ENCODE data around the gene HEXD. TPM values are rescaled to one million over a fixed set of nuclear protein-coding genes. Genes with fewer than 3 reads are reported as not detected.

HEXD gene
- total and polyA plus RNA-seq, 2 donors (not counting 3 experiments of a cell fraction or from before 2014, with no cell fraction given), result 12.9 to 18.6 TPM

DNA sequence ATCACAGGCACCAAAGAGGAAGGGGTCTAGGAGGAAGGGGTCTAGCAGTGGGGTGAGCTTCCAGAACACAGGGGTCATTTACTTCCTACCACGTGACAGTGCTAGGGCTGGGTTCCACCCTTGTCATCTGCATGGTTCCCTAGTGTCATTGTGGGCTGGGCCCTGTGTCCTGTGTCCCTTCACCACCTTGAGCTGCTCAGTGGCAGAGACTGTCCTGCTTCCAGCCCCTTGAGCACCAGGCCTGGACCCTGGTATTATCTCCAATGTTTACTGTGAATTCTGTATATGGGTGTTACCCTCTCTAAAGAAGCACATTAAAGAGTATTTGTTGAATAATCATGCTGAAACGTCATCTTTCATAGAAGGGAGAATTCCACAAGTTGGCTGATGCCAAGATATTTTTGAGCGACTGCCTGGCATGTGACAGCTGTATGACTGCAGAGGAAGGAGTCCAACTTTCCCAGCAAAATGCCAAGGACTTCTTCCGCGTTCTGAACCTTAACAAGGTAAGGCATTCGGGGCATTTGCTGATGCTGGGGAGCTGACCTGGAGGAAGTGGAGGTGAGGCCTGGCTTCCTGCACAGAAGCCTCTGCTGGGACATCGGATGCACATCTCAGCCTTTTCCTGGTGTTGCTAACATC is 45.9 kb downstream of the HEXD start:
- ChIA-PET POLR2A (no interaction called here), CTCF (no interaction called here)
- dilution Hi-C loops (cut with MboI; ENCODE audit: extremely low pct_ligation_motif_present, low sequenced_read_pairs) (no loop called here), intact Hi-C loops (cut with micrococcal nuclease) (no loop called here)
- no peak for TF ChIP-seq POLR2AphosphoS5 (IDR thresholded peaks at IDR 0.05; ENCODE audit: insufficient read depth, low read depth, low read length)
- TF ChIP-seq FOS (IDR thresholded peaks at IDR 0.05; ENCODE audit: borderline replicate concordance, insufficient read depth, low read length), result no peak
- TF ChIP-seq MYC (IDR thresholded peaks at IDR 0.05; ENCODE audit: low read depth, low read length), result no peak
- TF ChIP-seq, protein P1, sequence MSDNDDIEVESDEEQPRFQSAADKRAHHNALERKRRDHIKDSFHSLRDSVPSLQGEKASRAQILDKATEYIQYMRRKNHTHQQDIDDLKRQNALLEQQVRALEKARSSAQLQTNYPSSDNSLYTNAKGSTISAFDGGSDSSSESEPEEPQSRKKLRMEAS (IDR thresholded peaks at IDR 0.05; ENCODE audit: insufficient read depth, insufficient read length), result no peak
- TF ChIP-seq JUN (IDR thresholded peaks at IDR 0.05; ENCODE audit: borderline replicate concordance, insufficient read depth, insufficient read length, low read depth), result no peak
- H3K9me3 ChIP-seq (replicated peaks; ENCODE audit: control insufficient read depth, insufficient read depth, low read length), result no peaks in the 10 kb centered on the region
- no peak for FAIRE-seq
- H4K20me1 ChIP-seq (replicated peaks; ENCODE audit: control insufficient read depth, extremely low read depth, insufficient read depth, low read length), result no peaks in the 10 kb centered on the region
- H3K4me1 ChIP-seq (ENCODE audit: control insufficient read depth, extremely low read depth, insufficient read depth, low read length), result peaks cover 3% of the 10 kb centered on the region
- no peak overlapping the region for H3K4me2 ChIP-seq (ENCODE audit: insufficient read depth, low read length)
- H3K9me1 ChIP-seq (replicated peaks; ENCODE audit: control insufficient read depth, extremely low read depth, insufficient read depth, low read length), result no peaks in the 10 kb centered on the region
- no peak overlapping the region for H3K27ac ChIP-seq (ENCODE audit: insufficient read depth, low read depth, low read length)
- no peaks in the 10 kb centered on the region for H3K27me3 ChIP-seq (ENCODE audit: control insufficient read depth in 2 of 2, insufficient read depth in 2 of 2, low read length in 2 of 2)
- no peak overlapping the region for H3K4me3 ChIP-seq (replicated peaks in 1 of 3; ENCODE audit: insufficient read depth in 1 of 3, low read depth in 1 of 3, low read length in 3 of 3)
- H3K79me2 ChIP-seq (ENCODE audit: control insufficient read depth, insufficient read depth, low read length), result no peaks in the 10 kb centered on the region
- no peak for DNase-seq (ENCODE audit: low read depth, low spot score)
- H2AFZ ChIP-seq (ENCODE audit: low read depth, low read length), result no peak overlapping the region
- peaks cover 5 to 43% of the 10 kb centered on the region in 2 experiments for H3K36me3 ChIP-seq (ENCODE audit: control insufficient read depth in 2 of 2, extremely low read depth in 1 of 2, insufficient read depth in 2 of 2, low read length in 2 of 2)
- BruUV-seq (replicated peaks), result no TSS peak
- H3K9ac ChIP-seq (replicated peaks; ENCODE audit: extremely low read depth, insufficient read depth, low read length), result no peak overlapping the region

DNA sequence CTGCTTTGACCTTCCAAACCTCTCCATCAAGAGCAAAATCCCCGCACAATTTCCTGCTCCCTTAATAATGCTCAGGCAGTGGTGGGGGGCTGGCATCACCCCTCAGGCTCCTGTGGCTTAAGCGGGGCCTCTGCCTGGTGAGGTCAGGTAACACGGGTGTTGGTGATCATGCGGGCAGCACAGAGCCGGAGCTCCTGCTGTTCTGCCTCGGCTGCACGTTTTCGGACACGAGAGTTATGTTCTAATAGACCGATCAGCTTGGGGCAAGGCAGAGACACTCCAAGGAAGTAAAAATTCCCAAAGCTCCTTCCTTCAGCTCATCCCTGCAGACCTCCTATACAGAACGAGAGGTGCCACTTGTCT is 46.4 kb downstream of the HEXD start:
- Histone ChIP-seq H3K9ac (replicated peaks; ENCODE audit: extremely low read depth, insufficient read depth, low read length) (no peak overlapping the region), H3K4me2 (ENCODE audit: insufficient read depth, low read length) (no peak overlapping the region), H3K4me3 (replicated peaks in 1 of 3; ENCODE audit: insufficient read depth in 1 of 3, low read depth in 1 of 3, low read length in 3 of 3) (no peak overlapping the region), H3K79me2 (ENCODE audit: control insufficient read depth, insufficient read depth, low read length) (no peaks in the 10 kb centered on the region), H3K4me1 (ENCODE audit: control insufficient read depth, extremely low read depth, insufficient read depth, low read length) (no peaks in the 10 kb centered on the region), H2AFZ (ENCODE audit: low read depth, low read length) (no peak overlapping the region), H4K20me1 (replicated peaks; ENCODE audit: control insufficient read depth, extremely low read depth, insufficient read depth, low read length) (no peaks in the 10 kb centered on the region), H3K9me3 (replicated peaks; ENCODE audit: control insufficient read depth, insufficient read depth, low read length) (no peaks in the 10 kb centered on the region), H3K9me1 (replicated peaks; ENCODE audit: control insufficient read depth, extremely low read depth, insufficient read depth, low read length) (no peaks in the 10 kb centered on the region), H3K27me3 (ENCODE audit: control insufficient read depth in 2 of 2, insufficient read depth in 2 of 2, low read length in 2 of 2) (no peaks in the 10 kb centered on the region), H3K27ac (ENCODE audit: insufficient read depth, low read depth, low read length) (no peak overlapping the region), H3K36me3 (ENCODE audit: control insufficient read depth in 2 of 2, extremely low read depth in 1 of 2, insufficient read depth in 2 of 2, low read length in 2 of 2) (peaks cover 6 to 47% of the 10 kb centered on the region in 2 experiments)
- TF ChIP-seq FOS (IDR thresholded peaks at IDR 0.05; ENCODE audit: borderline replicate concordance, insufficient read depth, low read length), result no peak
- TF ChIP-seq, protein P2, sequence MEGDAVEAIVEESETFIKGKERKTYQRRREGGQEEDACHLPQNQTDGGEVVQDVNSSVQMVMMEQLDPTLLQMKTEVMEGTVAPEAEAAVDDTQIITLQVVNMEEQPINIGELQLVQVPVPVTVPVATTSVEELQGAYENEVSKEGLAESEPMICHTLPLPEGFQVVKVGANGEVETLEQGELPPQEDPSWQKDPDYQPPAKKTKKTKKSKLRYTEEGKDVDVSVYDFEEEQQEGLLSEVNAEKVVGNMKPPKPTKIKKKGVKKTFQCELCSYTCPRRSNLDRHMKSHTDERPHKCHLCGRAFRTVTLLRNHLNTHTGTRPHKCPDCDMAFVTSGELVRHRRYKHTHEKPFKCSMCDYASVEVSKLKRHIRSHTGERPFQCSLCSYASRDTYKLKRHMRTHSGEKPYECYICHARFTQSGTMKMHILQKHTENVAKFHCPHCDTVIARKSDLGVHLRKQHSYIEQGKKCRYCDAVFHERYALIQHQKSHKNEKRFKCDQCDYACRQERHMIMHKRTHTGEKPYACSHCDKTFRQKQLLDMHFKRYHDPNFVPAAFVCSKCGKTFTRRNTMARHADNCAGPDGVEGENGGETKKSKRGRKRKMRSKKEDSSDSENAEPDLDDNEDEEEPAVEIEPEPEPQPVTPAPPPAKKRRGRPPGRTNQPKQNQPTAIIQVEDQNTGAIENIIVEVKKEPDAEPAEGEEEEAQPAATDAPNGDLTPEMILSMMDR (IDR thresholded peaks at IDR 0.05; ENCODE audit: extremely low read depth in 1 of 2, insufficient read depth in 1 of 2, low read depth in 1 of 2, low read length in 2 of 2), result no peak
- TF ChIP-seq MYC (IDR thresholded peaks at IDR 0.05; ENCODE audit: low read depth, low read length), result no peak
- TF ChIP-seq EZH2 (IDR thresholded peaks at IDR 0.05; ENCODE audit: borderline replicate concordance, low read depth, low read length, severe bottlenecking), result no peak
- no peak for TF ChIP-seq GATA2 (IDR thresholded peaks at IDR 0.05; ENCODE audit: insufficient read depth, insufficient read length, low read depth, low read length)
- no peak for TF ChIP-seq POLR2A (IDR thresholded peaks at IDR 0.05; ENCODE audit: low read depth, low read length)
- TF ChIP-seq, protein P1 (IDR thresholded peaks at IDR 0.05; ENCODE audit: insufficient read depth, insufficient read length), result no peak
- TF ChIP-seq JUN (IDR thresholded peaks at IDR 0.05; ENCODE audit: borderline replicate concordance, insufficient read depth, insufficient read length, low read depth), result no peak
- no peak for TF ChIP-seq POLR2AphosphoS5 (IDR thresholded peaks at IDR 0.05; ENCODE audit: insufficient read depth, low read depth, low read length)
- FAIRE-seq (no peak), DNase-seq (ENCODE audit: low read depth, low spot score) (no peak)
- POLR2A ChIA-PET, result no interaction called here
- BruUV-seq (replicated peaks), result no TSS peak
- intact Hi-C loops (cut with micrococcal nuclease) (no loop called here), dilution Hi-C loops (cut with MboI; ENCODE audit: extremely low pct_ligation_motif_present, low sequenced_read_pairs) (no loop called here)
- CTCF ChIA-PET, result no interaction called here

Data from endothelial cell of umbilical vein (primary cell).